ENCODE data around the gene ATG4A.

The ATG4A gene

GRCh38 chrX:108123591-108124366 lies 32.2 kb downstream of the ATG4A start:
- no peak for DNase-seq

GRCh38 chrX:108126661-108127060 lies 35.1 kb downstream of the ATG4A start:
- DNase-seq, result no peak

GRCh38 chrX:108127152-108127551 lies 35.6 kb downstream of the ATG4A start:
- no peak for DNase-seq

GRCh38 chrX:108130889-108131288 lies 39.3 kb downstream of the ATG4A start:
- DNase-seq, result no peak

- DNase-seq, result no peak
These were observed 39.9 kb downstream of the ATG4A start for GRCh38 chrX:108131471-108131870.

- no peak for DNase-seq
These were observed 40.5 kb downstream of the ATG4A start for GRCh38 chrX:108132034-108132433.

GRCh38 chrX:108132876-108133275 lies 41.3 kb downstream of the ATG4A start:
- DNase-seq, result no peak

- DNase-seq, result no peak
These were observed 43.1 kb downstream of the ATG4A start for GRCh38 chrX:108134724-108135123.

- DNase-seq, result no peak
These were observed 47.5 kb downstream of the ATG4A start for GRCh38 chrX:108138814-108139702.

- DNase-seq, result no peak
These were observed 56.9 kb downstream of the ATG4A start for GRCh38 chrX:108148524-108148923.

GRCh38 chrX:108156082-108156481 lies 64.5 kb downstream of the ATG4A start:
- no peak for DNase-seq

- DNase-seq, result no peak
These were observed 65.4 kb downstream of the ATG4A start for GRCh38 chrX:108156934-108157466.

- DNase-seq, result no peak
These were observed 66.0 kb downstream of the ATG4A start for GRCh38 chrX:108157628-108158027.

- DNase-seq, result no peak
These were observed 67.6 kb downstream of the ATG4A start for GRCh38 chrX:108159028-108159670.

GRCh38 chrX:108160309-108160708 lies 68.7 kb downstream of the ATG4A start:
- no peak for DNase-seq

GRCh38 chrX:108162265-108162664 lies 70.7 kb downstream of the ATG4A start:
- no peak for DNase-seq

GRCh38 chrX:108163333-108164082 lies 71.9 kb downstream of the ATG4A start:
- DNase-seq, result no peak

GRCh38 chrX:108165383-108166111 lies 74.0 kb downstream of the ATG4A start:
- DNase-seq, result peak; percentile 5

GRCh38 chrX:108167211-108167872 lies 75.8 kb downstream of the ATG4A start:
- DNase-seq, result no peak

- DNase-seq, result no peak
These were observed 77.6 kb downstream of the ATG4A start for GRCh38 chrX:108168961-108169740.

Data from NCI-H526 treated with DMSO at 0.1 percent for 48 hours (cell line).